ENCODE results near the gene NAV2. TPM values are rescaled to one million over a fixed set of nuclear protein-coding genes. Genes with fewer than 3 reads are reported as not detected.

Gene NAV2
- total and polyA plus RNA-seq, 11 donors: 7.6 to 46.5 (median 20.2) TPM

DNA sequence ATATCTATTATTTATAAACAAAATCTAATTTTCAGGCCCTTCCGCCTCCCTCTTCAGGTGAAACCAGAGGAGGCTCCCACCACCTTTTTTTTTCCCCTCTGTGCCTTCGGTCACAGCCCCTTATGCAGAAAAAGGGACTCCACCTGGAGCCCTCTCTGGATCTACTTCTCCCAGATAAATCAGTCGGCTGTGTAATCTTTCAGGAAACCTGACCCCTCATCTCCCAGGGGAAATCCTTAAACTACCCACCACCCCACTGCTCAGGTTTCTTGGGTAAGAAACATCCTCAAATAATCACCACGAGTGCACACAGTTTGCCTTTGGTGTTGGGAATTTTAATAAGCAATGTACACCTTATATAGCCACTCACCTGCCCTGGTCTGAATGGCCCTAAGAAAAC is 104.2 kb downstream of the NAV2 start:
- 31 to 44% (median 40%) methylated on average over 4 of the region's 4 CpGs for WGBS, 4 donors
- peaks cover 0 to 63% (median 34%) of the 10 kb centered on the region in 12 donors for H3K4me1 ChIP-seq
- H3K4me3 ChIP-seq: no peak overlapping the region
- no peak for DNase-seq
- ATAC-seq: no peak
- H3K27ac ChIP-seq: no peak overlapping the region
- H3K27me3 ChIP-seq: no peaks in the 10 kb centered on the region
- no peak for TF ChIP-seq POLR2A (IDR thresholded peaks at IDR 0.05)
- TF ChIP-seq, protein P1, sequence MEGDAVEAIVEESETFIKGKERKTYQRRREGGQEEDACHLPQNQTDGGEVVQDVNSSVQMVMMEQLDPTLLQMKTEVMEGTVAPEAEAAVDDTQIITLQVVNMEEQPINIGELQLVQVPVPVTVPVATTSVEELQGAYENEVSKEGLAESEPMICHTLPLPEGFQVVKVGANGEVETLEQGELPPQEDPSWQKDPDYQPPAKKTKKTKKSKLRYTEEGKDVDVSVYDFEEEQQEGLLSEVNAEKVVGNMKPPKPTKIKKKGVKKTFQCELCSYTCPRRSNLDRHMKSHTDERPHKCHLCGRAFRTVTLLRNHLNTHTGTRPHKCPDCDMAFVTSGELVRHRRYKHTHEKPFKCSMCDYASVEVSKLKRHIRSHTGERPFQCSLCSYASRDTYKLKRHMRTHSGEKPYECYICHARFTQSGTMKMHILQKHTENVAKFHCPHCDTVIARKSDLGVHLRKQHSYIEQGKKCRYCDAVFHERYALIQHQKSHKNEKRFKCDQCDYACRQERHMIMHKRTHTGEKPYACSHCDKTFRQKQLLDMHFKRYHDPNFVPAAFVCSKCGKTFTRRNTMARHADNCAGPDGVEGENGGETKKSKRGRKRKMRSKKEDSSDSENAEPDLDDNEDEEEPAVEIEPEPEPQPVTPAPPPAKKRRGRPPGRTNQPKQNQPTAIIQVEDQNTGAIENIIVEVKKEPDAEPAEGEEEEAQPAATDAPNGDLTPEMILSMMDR (IDR thresholded peaks at IDR 0.05): no peak
- no peaks in the 10 kb centered on the region for H3K36me3 ChIP-seq
- H3K9me3 ChIP-seq: no peaks in the 10 kb centered on the region
- intact Hi-C loops (cut with DNase I): loop anchor here in 1 of 10 donors (5.0 kb wide), 1 partner anchor 85 kb away; no protein-coding TSS in a partner anchor

DNA sequence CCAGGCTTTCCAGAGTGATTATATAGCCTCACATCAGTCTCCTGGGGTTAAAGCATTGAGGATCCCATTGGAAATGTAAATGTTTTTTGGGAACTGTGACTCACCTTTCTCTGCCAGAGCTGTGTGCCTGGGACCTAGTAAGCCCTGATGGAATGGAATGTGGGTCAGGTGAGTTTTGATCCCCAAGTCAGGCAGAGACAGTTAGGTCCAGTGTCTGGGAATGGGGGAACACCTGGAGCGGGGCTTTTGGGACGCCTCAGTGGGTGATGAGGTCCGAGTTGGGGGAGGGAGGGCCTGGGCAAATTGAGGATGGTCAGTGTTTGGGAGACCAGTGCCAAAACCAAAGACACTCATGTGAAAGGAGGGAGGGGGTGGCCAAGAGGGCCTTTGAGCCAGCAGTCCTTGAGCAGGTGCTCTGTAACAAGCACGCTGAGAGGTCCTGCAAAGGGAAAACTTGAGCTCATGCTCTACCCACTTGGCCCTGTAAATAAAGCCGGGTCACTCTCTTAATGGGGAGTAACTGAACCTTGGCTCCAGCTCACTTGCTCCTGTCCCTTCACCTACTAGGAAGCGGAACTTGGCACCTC is 104.7 kb downstream of the NAV2 start:
- intact Hi-C loops (cut with DNase I): loop anchor here in 1 of 10 donors (5.0 kb wide), 1 partner anchor 85 kb away; no protein-coding TSS in a partner anchor
- no peak overlapping the region for H3K4me3 ChIP-seq
- H3K36me3 ChIP-seq: no peaks in the 10 kb centered on the region
- DNase-seq: no peak
- peaks cover 0 to 57% (median 34%) of the 10 kb centered on the region in 12 donors for H3K4me1 ChIP-seq
- no peak for ATAC-seq
- no peaks in the 10 kb centered on the region for H3K27me3 ChIP-seq
- no peak overlapping the region for H3K27ac ChIP-seq
- 83 to 86% (median 84%) methylated on average over 6 of the region's 6 CpGs for WGBS, 4 donors
- no peaks in the 10 kb centered on the region for H3K9me3 ChIP-seq
- TF ChIP-seq, protein P1 (IDR thresholded peaks at IDR 0.05): no peak
- TF ChIP-seq POLR2A (IDR thresholded peaks at IDR 0.05): no peak

DNA sequence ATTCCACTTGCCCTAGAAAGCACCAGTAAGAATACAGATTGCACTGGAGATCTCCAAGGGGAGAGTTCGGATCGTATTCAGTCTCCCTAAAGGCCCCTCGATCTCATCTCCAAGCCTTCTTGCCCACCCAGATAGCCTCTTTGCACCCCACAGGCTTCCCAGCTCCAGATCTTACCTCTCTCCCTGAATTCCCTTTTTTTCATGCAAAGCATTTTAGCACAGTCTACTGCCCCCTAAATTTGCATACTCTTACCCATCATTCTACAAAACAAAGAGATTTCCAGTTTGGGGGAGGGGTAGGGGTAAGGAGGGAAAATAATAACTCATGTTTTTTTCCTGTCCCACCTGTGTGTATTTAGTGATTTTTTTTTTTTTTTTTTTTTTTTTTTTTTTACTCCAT is 105.2 kb downstream of the NAV2 start:
- no peaks in the 10 kb centered on the region for H3K36me3 ChIP-seq
- DNase-seq: no peak
- TF ChIP-seq, protein P1 (IDR thresholded peaks at IDR 0.05): no peak
- TF ChIP-seq POLR2A (IDR thresholded peaks at IDR 0.05): no peak
- ATAC-seq: no peak
- no peaks in the 10 kb centered on the region for H3K27me3 ChIP-seq
- no peak overlapping the region for H3K27ac ChIP-seq
- intact Hi-C loops (cut with DNase I): loop anchor here in 1 of 10 donors (5.0 kb wide), 1 partner anchor 84 kb away; no protein-coding TSS in a partner anchor
- no peak overlapping the region for H3K4me3 ChIP-seq
- H3K4me1 ChIP-seq: peaks cover 0 to 52% (median 31%) of the 10 kb centered on the region in 12 donors
- no peaks in the 10 kb centered on the region for H3K9me3 ChIP-seq
- WGBS, 4 donors: 73 to 86% (median 79%) methylated on average over 3 of the region's 3 CpGs

DNA sequence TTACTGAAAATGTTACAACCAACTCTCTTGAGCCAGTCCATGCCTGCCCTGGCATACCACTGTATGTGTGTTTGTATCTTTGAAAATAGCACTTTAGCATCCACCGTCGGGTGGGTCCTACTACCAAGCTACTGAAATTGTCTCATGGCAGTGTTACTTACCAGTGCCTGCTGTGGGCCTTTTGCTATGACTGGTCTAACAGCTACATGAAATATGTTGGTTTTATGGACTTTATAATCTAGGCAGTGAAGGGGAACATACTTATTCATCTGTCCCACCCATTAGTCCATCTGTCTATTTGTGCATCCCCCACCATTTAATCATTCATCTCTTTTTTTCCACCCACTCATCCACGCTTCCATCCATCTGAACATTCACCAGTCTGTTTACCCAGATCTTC is 106.0 kb downstream of the NAV2 start:
- no peak overlapping the region for H3K27ac ChIP-seq
- DNase-seq: no peak
- WGBS, 4 donors: 87 to 93% (median 90%) methylated on average over 3 of the region's 3 CpGs
- intact Hi-C loops (cut with DNase I): loop anchor here in 1 of 10 donors (5.0 kb wide), 1 partner anchor 84 kb away; no protein-coding TSS in a partner anchor
- TF ChIP-seq, protein P1 (IDR thresholded peaks at IDR 0.05): no peak
- TF ChIP-seq POLR2A (IDR thresholded peaks at IDR 0.05): no peak
- no peak overlapping the region for H3K4me3 ChIP-seq
- H3K9me3 ChIP-seq: no peaks in the 10 kb centered on the region
- no peaks in the 10 kb centered on the region for H3K27me3 ChIP-seq
- no peak for ATAC-seq
- no peaks in the 10 kb centered on the region for H3K36me3 ChIP-seq
- H3K4me1 ChIP-seq: peaks cover 0 to 45% (median 24%) of the 10 kb centered on the region in 12 donors
